Middle frontal gyrus (tissue), 1 donor: ENCODE data around the gene ZNF133.
"Not testable (repeated sequence)": the region's sequence is repeated elsewhere in the genome, so short reads cannot be mapped to it uniquely, and the experiment has no call there.

ENCODE experiments used
- DNase-seq: peaks from one replicate; pipeline ENCODE4 v3.0.0-alpha.2; 2015; ENCODE audit warnings: low spot score; ENCODE audit errors: extremely low spot score

Gene ZNF133

DNA sequence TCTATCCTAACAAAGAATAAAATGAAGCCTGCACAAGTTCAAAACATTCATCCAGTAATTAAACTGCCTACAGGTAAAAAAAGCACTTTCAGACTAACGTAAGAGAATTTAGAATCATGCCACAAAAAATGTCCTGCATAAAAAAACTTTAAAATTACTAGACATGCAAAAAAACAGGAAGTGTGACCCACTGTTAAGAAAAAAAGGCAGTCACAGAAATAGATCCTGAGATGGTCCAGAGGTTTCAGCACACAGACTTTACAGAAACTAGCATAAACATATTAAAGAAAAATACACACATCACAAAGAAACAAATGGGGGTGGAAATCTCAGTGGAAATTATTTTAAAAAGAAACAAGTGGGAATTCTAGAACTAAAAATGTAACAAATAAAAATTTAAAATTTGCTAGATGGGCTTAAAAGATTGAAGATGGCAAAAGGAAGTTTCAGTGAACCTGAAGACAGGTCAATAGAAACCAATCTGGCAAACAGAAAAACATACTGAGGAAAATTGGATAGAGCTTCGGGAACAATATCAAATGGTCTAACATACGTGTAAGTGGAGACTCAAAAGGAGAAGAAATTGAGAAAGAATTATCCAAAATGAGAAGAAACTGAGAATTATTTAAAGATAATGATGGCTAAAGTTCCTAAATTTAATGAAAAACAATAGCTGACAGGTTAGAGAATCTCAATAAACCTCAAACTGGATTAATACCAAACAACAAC is 3.4 kb upstream of the ZNF133 start:
- DNase-seq, result no peak

DNA sequence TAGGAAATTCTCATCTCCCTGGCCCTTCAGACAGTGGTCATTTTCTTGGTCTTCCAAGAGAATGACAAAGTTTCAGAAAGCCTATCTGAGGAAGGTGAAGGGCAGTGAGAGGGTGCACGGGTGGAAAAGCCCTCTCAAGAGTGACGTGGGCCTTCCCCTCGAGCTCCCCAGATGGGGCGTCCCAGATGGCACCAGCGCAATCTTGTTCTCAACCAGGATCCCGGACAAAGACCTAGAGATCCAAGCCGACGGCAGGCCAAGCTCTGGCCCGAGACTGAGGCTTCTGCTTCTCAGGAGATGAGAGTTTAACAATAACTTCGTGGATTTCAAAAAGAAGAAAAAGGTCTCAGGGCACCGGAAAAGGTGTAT is 797 bp upstream of the ZNF133 start:
- no peak for DNase-seq

DNA sequence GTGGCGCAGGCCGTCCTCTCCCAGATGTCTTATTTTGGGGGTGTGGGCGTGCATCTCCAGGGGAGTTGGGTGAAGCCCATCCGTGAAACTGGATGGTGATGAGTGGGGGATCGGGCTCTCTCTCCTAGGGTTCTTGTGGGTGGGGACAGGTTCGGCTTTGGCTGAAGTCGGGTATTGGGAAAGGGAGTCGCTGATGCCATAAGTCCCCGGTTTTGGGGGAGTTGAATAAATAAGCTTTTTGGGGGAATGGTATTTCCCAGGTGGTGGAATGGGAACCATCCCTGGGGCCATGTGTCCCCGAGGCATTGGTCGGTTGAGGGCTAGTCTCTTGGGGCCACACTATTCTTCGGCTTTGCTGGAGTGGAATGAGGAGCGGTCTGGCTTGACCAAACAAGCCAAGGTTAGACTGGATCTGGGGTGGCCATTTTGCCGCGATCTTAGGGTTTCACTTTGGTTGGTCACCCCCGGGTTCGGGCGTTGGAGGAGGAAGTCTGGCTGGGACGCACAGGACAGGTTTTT is 481 bp downstream of the ZNF133 start:
- no peak for DNase-seq

DNA sequence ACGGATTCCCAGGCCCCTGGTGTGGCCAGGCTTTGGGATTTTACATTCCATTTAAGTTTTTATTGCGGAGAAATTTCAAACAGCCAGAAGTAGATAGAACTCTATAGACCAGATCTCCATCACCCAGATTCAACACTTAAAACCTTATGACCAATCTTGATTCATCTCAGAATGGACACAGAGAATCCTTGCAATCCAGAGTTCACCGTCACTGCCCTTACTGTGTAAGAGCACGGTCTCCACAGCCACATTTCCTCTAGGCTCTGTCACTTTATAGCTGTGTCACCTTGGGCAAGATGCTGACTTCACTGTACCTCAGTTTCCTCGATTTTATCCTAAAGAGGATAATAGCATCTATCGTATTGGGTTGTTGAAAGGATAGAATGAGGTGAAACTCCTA is 979 bp downstream of the ZNF133 start:
- DNase-seq, result no peak

DNA sequence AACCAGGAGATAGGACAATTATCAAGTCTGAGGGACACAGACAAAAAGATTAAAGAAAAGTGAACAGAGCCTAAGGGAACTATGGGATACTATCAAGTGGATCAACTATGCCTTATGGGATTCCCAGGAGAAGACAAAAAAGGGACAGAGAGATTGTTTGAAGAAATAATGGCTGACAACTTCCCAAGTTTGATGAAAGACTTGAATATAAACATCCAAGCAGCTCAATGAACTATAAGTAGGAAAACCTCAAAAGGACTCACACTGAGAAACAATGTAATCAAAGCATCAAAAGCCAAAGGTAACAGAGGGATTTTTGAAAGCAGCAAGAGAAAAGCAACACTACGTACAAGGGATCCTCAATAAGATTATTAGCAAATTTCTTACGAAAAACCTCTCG is 11.0 kb downstream of the ZNF133 start:
- DNase-seq, result no peak

DNA sequence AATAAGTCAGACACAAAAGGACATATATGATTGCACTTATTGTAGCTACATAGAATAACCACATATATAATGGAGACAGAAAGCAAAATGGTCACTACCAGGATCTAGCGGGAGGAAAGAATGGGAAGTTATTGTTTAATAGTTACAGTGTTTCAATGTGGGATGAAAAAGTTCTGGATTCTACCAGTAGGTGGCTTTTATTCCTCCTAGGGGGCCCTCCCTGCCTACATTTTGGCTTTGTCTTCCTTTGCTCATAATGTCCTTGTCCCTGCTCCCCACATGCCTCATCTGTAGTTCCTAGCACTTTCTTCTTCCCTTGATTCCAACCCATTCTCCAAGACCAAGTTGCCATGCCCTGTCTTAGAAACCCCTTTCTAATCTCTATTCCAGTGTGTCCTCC is 16.3 kb downstream of the ZNF133 start:
- DNase-seq, result no peak

DNA sequence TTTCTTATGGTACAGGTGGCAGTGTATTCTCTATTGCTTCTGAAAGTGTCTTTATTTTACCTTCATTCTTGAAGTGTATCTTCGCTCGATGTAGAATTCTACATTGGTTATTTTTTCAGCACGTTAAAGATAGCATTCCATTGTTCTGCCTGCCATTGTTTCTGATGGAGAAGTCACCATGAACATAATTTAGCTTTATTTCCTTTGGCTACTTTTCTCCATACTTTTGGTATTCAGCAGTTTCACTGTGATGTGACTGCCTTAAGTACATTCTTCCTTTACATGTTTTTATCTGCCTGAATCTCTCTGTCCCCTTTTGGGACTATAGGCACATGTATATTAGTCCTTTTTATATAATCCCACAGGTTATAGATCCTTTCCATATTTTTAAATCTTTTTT is 19.0 kb downstream of the ZNF133 start:
- no peak for DNase-seq

DNA sequence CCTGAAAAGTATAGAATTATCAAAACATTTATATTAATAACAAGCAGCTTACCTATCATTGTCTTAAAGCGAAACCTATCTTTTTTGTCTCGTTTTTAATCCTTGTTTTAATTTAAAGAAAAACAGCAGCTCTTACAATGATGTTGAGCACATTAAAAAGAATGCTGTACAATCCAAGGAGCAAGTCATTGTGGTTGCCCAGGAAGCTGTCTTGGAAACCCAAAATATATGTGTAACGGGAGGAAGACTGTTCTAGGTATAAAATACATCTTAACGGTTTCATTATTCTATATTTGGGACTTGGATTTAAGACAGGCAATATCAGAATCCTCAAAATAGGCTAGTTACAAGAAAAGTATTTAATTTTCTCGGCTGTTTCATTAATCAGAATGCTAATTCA is 21.7 kb downstream of the ZNF133 start:
- DNase-seq, result no peak

DNA sequence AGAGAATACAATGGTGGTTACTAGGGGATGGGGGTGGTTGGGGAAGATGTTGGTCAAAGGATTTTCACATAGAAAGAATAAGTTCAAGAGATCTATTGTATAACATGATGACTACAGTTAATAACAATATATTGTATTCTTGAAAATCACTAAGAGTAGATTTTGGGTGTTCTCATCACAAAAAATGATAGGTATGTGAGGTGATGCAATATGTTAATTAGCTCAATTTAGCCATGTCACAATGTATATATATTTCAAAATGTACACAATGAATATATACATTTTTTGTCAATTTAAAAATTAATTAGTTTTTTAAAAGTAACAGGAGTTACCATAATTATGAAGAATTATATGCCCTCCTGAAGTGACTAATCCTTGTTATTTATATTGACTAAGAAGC is 22.3 kb downstream of the ZNF133 start:
- DNase-seq, result no peak

DNA sequence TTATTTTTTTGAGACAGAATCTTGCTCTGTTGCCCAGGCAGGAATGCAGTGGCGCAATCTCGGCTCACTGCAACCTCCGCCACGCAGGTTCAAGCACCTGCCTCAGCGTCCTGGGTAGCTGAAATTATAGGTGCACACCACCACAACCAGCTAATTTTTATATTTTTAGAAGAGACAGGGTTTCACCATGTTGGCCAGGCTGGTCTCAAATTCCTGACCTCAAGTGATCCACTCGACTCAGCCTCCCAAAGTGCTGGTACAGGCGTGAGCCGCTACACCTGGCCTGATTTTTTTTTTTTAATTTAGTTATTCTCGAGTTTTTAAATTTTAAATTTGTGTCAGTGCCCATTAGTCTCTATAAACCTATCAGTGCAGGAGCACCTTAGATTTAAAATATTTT is 24.4 kb downstream of the ZNF133 start:
- DNase-seq, result no peak

DNA sequence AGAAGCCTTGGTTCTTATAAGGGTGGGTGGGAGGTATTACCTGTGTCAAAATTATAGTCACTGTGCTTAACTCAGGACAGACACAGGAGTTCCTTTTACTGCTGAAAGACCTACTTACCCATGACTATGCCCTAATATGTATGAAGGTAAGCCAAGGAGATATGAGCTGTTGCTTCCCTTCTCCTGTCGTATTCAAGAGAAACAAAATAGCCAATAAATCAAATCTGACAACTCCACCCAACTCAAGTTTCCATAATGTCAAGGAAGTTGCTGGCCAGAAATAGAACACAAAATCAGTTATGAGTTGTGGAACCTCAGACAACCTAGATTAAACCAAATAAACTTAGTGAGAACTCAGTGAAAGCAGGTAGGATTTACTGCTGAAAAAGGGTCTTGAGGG is 25.1 kb downstream of the ZNF133 start:
- DNase-seq, result no peak

DNA sequence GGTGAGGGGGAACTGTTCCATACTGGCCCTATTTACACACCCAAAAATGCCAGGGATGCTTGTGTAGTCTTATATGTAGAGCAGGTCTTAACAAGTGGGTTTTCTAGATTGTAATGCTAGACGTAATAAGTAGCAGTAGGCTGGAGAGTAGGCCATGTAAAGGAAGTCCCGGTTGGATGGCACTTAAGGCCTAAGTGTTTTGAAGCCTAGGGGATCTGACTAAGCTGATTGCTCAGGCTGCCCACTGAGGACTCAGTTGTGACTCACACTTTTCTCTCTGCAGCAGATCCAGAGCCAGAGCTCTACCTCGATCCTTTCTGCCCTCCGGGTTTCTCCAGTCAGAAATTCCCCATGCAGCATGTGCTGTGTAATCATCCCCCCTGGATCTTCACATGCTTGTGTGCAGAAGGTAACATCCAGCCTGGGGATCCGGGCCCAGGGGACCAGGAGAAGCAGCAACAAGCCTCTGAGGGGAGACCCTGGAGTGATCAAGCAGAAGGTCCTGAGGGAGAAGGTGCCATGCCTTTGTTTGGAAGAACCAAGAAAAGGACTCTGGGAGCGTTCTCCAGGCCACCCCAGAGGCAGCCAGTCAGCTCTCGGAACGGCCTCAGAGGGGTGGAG is 26.6 kb downstream of the ZNF133 start:
- DNase-seq, result no peak

DNA sequence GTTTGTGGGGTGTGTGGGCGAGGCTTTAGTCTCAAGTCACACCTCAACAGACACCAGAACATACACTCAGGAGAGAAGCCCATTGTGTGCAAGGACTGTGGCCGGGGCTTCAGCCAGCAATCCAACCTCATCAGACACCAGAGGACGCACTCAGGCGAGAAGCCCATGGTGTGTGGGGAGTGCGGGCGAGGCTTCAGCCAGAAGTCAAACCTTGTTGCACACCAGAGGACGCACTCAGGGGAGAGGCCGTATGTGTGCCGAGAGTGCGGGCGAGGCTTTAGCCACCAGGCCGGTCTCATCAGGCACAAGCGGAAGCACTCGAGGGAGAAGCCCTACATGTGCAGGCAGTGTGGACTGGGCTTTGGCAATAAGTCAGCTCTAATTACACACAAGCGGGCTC is 27.8 kb downstream of the ZNF133 start:
- no peak for DNase-seq

DNA sequence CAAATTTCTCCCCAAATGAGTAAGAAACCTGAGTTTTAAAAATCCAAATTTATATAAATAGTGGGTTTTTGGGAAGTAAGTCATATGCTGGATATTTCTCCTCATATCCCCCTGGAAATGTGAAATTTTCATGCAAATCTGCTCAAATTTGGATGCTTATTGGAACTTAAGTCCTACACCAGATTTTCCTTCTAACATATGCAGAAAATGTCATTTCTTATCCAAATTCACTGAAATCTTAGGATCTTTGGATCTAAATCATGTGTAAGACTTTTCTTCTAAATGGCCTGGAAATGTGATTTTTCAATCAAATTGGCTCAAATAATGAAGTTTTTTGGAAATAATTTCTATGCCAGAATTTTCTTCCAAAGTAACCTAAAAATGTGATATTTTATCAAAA is 33.0 kb downstream of the ZNF133 start:
- no peak for DNase-seq

DNA sequence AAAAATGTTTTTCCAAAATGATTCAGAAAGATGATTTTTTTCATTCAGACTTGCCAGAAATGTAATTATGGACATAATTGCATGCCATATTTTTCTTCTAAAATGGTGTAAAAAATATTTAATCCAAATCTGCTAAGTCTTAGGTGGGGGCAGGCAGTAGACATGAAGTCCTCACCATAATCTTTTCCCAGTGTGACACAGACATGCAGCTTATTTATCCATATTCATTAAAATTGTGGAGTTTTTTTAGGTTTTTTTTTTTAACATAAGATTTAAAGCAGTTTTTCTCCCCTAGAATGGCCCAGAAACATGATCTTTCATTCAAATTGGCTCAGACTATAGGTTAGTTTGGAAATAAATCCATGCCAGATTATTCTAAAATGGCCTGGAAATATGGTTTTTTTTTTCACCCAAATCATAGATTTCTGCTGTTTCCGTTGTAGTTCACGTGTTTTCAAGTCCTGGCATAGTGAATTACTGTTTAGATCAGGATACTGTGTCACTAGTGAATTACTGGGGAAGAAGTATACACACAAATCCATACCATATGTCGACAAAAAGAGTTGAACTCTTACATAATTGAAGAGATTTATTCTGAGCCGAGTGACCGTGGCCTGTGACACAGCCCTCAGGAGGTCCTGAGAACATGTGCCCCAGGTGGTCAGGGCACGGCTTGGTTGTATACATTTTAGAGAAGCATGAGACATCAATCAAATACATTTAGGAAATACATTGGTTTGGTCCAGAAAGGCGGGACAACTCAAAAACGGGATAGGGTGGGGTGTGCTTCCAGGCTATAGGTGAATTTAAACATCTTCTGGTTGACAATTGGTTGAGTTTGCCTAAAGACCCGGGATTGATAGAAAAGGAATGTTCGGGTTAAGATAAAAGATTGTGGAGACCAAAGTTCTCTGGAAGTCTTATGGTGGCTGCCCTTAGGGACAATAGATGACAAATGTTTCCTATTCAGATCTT is 33.9 kb downstream of the ZNF133 start:
- DNase-seq, result no peak

DNA sequence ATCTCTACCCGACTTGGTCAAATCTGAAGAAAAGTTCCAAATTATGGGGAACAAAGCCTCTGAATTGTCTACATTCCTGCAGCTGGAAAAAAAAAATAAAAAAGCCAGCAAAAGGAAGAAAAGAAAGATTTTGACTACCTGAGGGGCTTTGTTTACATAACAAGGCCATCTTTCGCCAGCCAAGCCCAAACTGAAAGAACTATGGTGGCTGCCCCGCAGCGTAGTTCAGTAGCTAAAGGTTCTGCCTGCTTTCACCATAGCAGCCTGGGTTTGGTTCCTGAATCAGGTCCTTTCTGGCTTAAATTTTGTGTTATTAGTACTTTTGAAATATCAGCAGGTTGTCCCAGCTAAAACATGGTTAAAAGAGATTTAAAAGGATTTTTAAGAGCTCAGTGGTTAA is 35.4 kb downstream of the ZNF133 start:
- no peak for DNase-seq

DNA sequence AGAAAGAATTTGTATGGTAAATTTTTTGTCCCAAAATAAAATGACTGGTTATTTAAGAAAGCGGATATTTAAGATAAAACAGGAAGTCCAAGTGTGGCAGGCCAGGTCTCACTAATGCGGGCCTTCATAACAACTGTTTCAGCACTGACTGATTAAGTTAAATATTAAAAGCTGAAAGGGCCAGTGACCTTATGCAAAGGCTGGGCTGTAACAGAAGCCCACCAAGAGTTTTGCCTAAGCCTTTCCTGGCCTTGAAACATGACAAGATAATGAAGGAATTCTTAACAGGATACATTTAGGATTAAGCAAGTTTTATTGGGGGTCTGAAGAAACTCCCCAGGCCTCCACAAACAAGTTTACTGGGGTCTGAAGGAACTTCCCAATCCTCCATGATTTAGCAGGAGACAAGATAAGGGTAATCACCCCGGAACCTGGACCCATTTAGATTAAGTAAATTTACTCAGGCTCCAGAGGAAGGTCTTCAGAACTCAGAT is 36.3 kb downstream of the ZNF133 start:
- no peak for DNase-seq

DNA sequence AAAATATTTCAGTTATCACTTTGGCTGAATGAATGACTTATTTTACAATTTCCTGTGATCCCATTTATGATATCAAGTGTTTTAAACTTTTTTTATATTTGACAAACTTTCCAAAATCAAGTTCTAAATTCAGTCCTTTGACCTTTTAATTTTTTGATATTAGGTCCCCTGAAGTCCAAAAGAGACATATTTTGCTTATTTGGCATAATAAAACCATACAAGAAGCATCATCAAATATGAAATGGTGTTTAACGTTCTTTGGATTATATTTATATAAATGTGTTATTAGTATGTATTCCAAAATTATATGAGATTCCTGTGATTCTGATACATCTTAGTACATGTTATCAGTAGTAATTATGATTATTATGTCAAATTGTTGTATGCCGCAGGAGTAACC is 38.7 kb downstream of the ZNF133 start:
- no peak for DNase-seq

DNA sequence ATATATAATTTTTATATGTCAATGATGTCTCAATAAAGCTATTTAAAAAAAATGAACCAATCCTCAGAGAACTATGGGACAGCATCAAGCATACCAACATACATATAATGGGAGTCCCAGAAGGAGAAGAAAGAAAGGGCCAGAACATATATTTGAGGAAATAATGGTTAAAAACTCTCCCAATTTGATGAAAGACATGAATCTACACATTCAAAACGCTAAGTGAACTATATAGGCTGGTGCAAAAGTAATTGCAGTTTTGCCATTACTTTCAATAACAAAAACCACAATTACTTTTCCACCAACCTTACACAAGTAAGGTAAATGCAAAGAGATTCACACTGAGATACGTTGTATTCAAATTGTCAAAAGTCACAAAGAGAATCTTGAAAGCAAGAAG is 43.4 kb downstream of the ZNF133 start:
- no peak for DNase-seq

DNA sequence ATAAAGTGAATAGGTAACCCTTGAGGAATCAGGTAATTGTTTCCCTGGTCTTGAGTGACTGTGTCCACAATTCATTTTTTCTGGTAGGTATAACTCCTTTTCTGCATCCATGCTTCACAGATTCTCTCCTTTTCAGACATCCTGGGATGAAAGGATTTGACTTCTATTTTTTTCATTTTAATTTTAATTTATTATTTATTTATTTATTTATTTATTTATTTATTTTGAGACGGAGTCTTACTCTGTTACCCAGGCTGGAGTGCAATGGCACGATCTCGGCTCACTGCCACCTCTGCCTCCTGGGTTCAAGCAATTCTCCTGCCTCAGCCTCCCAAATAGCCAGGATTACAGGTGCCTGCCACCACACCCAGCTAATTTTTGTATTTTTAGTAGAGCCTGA is 61.4 kb downstream of the ZNF133 start:
- not testable (repeated sequence) for DNase-seq

DNA sequence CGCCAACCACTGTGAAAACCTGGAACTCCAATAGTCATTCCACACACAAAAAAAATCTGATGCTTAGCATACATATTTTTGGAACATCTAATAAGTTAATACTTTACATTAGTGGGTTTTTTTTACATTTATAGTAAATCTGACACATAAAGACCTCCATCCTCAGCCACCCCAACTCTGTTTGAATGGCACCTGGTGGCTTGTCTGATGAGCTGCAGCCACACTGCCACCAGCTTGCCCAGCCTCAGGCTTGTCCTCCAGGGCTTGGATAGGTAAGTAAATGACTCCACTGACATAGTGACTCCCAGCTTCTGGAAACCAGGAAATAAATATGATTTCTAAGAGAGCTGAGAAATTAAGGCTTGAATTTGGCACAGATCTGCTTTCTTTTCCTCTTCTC is 71.5 kb downstream of the ZNF133 start:
- no peak for DNase-seq

DNA sequence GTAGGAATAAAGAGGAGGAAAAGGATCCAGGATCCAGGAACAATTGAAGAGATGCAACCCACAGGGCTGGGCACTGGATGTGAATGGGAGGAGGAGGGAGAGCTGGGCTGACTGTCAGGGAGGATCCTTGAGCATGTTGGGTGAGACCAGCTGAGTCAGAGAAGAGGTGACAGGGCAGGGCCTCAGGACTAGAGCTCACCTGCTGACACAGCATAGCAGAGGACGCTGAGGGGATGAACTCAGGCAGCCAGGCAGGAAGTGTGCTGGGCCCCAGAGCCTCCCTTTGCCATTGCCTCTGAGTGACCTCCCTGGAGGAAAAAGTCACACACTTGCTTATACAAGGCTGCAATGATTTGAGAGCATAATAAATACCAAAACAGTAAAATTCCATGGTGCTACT is 72.3 kb downstream of the ZNF133 start:
- no peak for DNase-seq
